GM10266 (cell line): ENCODE data around the gene TMEM107.
"Not testable (repeated sequence)": the region's sequence is repeated elsewhere in the genome, so short reads cannot be mapped to it uniquely, and the experiment has no call there.

Experiments
- DNase-seq: peaks from one replicate; pipeline ENCODE4 v3.0.0; 2012; ENCODE audit errors: extremely low spot score
- TF ChIP-seq, protein P1 (sequence below): IDR thresholded peaks from 2 replicates; pipeline ENCODE4 v1.5.1; 2012; ENCODE audit warnings: mild to moderate bottlenecking, low read depth; ENCODE audit not compliant: control insufficient read depth, insufficient read depth; ENCODE audit errors: missing control alignments

The TMEM107 gene

DNA sequence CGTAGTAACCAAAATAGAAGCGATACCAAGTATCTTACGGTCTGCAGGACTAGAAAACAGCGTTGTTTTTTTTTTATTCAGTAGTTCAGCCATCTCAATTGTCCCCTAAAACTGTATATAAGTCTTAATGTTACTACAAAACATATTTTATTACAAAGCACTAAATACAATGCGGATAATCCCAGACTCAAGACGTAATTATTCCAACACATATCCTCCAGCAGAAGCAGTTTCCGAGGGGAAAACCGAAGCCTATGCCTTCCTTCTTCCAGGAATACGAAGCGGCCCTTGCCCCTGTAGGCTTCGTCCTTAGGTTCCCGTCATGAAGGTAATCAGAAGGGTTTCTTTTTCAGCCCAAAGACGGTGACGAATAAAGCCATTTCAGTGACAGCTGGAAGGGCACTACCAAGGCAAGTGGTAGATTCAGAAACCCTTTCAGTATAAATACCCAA is 2.3 kb downstream of the TMEM107 start:
- no peak for DNase-seq
- TF ChIP-seq, protein P1, sequence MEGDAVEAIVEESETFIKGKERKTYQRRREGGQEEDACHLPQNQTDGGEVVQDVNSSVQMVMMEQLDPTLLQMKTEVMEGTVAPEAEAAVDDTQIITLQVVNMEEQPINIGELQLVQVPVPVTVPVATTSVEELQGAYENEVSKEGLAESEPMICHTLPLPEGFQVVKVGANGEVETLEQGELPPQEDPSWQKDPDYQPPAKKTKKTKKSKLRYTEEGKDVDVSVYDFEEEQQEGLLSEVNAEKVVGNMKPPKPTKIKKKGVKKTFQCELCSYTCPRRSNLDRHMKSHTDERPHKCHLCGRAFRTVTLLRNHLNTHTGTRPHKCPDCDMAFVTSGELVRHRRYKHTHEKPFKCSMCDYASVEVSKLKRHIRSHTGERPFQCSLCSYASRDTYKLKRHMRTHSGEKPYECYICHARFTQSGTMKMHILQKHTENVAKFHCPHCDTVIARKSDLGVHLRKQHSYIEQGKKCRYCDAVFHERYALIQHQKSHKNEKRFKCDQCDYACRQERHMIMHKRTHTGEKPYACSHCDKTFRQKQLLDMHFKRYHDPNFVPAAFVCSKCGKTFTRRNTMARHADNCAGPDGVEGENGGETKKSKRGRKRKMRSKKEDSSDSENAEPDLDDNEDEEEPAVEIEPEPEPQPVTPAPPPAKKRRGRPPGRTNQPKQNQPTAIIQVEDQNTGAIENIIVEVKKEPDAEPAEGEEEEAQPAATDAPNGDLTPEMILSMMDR, result no peak

DNA sequence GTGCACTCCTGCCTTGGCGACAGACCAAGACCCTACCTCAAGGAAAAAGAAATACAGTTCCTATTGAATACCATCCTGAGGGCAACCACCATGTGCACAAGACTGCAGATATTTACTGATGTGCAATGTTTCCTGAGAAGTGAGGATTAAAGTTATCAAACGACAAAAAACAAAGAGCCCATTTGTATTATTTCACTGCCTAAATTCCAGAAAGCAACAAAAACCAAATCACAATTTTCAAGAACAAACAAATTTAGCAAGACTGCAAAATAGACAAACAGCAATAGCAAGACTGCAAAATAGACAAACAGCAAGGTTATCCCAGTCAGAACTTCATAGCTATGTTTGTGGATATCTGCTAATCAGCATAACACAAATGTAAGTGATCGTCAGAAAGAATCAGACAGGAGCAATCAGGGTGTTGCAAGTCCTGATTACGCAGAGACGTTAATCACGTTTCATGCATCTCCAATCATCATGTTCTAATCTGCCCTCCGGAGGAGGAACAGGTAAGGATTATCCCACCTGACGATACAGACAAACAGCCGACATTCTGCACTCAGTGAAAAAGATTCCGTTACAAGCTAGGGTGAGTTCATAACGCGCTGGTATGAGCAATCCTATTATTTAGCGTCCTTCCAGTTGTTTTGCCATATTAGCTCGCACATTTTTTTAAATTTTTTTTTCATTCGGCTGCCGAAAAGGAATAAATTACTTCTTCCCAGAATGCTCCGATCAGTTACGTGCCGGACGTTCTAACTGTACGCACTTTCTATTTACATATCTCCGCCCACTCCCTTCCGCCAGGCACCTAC is 2.9 kb downstream of the TMEM107 start:
- TF ChIP-seq, protein P1, result no peak
- DNase-seq, result peak; percentile 82

DNA sequence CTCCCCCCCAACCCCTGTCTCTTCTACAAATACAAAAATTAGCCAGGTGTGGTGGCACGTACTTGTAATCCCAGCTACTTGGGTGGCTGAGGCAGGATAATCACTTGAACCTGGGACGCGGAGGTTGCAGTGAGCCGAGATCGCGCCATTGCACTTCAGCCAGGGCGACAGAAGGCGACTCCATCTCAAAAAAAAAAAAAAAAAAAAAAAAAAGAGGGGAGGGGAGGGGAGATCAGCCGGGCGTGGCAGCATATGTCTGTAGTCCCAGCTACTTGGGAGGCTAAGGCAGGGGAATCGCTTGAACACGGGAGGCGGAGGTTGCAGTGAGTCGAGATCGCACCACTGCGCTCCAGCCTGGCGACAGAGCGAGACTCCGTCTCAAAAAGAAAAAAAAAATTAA is 6.0 kb downstream of the TMEM107 start:
- DNase-seq, result not testable (repeated sequence)

DNA sequence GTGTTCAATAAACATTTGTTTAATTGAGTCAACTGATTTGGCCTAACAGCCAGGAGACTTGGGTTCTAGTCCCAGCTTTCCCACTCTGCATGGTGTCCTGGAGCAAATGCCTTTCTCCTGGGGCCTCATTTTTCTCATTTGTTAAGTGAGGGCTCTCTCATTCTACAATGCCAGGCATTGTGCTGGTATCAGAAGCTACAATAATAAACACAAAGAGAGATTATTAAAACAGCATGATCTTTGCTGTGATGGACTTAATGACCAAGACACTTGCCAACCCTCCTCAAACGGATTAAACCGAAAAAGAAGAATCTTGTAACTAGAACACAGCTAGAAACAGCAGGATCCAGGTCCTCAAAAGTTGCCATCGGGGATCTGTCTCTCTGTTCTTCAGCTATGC is 8.7 kb downstream of the TMEM107 start:
- TF ChIP-seq, protein P1, result no peak
- no peak for DNase-seq

DNA sequence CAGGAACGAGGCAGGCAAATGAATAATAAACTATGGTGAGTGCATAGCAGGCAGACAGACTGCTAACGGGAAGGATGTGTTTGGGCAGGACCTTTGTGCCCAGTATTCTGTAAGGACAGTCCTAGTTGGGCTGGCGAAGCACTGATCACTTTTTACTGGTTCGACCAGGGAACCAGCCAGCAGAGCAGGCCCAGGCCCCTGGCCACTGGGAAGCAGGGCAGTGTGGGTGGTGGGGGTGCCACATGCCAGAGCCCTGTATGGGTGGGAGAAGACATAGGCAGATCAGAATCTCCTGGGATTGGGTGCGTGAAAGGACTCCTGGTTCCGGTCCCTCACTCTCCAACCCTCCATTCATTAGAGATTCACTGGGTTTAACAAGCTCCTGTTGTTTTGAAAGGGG is 9.4 kb downstream of the TMEM107 start:
- no peak for DNase-seq
- TF ChIP-seq, protein P1, result no peak

DNA sequence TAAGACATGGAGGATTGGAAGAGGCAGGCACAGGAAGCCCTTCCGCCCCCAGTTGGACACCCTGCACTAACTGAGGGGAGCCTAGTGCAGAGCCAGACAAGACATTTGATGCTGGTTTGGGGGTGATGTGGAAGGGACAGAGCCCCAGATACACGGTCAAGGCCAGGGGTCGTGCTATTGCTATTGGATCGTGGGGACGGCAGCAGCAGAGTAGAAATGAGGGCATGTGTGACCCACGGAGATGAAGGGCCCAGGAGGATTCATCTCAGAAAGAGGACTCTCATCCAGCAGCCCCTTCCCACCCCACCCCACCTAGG is 11.4 kb downstream of the TMEM107 start:
- TF ChIP-seq, protein P1, result no peak

DNA sequence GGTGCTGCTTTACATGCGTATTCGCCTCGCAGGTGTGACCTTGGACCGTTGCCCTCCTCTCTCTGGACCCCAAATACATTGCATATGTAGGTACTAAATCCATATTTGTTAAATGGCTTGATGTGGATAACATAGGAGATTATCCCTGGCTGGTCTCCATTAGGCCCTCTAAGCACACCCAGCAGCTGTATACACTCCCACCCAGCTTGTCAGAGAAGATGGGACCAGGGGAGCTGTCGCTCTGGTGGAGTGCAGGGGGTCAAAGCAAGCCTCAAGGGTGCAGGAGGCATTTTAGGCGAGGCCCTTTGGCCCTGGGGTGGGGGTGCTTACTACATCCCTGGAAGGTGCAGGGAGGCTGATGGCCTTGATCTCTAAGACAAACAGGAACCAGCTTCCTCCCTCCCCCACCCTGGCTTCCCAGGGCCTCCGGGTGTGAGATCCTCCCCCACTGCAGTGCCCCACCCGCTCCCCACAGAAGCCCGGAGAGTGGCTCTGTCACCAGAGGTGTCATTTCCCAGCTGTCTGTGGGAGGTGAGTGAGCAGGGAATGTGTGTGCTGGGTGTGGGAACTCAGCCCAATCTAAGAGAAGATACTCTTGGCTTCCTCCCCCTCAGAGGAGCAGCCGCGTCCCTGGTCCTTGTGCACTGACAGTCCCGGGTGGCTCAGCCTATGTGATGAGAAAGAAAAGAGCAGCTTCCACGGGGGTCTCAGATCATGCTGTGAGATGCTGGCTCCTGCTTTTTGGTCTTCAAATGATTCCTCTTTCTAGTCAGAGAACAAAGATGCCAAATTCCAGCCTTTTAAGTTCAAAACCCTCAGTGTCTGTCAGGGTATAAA is 12.0 kb downstream of the TMEM107 start:
- peak; percentile 50 for DNase-seq
- TF ChIP-seq, protein P1, result no peak

More for the DNA sequence above, 11.4 kb downstream of the TMEM107 start:
- no peak for DNase-seq
